Endothelial cell of umbilical vein (primary cell): Measurements from ENCODE around the gene CROCC. TPM values are rescaled to one million over a fixed set of nuclear protein-coding genes. Genes with fewer than 3 reads are reported as not detected.

Experiments used
- BruUV-seq: library from RNA; stranded (reverse); fragments of 400-500 nt; replicated peaks from 2 replicates; lab custom pipeline; 2021; lab: Mats Ljungman, UMichigan
- CTCF ChIA-PET: fragments of 300-600, 350-600 bp; sonication (Branson Sonifier 250); formaldehyde crosslinking; loops from one replicate; lab custom pipeline; 2021; ENCODE audit warnings: antibody characterized with exemption, inconsistent platforms; lab: Charles Lee
- POLR2A ChIA-PET: fragments of 300-600, 350-600 bp; sonication (Branson Sonifier 250); formaldehyde crosslinking; loops from one replicate; lab custom pipeline; 2021; ENCODE audit warnings: antibody characterized with exemption, inconsistent platforms; lab: Charles Lee
- DNase-seq: peaks from one replicate; pipeline ENCODE4 v3.0.0-alpha.2; 2011; ENCODE audit warnings: low read depth, low spot score
- FAIRE-seq: peaks from 2 replicates; lab custom pipeline; 2011; peaks lifted over from hg19 to GRCh38; lab: Jason Lieb, UNC
- H2AFZ ChIP-seq: 2 replicates; pipeline ENCODE4 v1.6.0; 2012; ENCODE audit warnings: low read depth, low read length, control low read depth, inconsistent platforms
- H3K27ac ChIP-seq: 2 replicates; pipeline ENCODE4 v1.5.1; 2011; ENCODE audit warnings: low read depth, mild to moderate bottlenecking, control low read depth, low read length, moderate library complexity; ENCODE audit not compliant: insufficient read depth
- H3K27me3 ChIP-seq, 2 experiments: 2 replicates each; pipeline versions ENCODE4 v1.6.0 to v1.6.1; 2011; ENCODE audit warnings: low read length in 2 of 2, mixed read lengths in 1 of 2; ENCODE audit not compliant: control insufficient read depth in 2 of 2, insufficient read depth in 2 of 2
- H3K36me3 ChIP-seq, 2 experiments: 2 replicates in 1 of 2; 3 replicates in 1 of 2; pipeline ENCODE4 v1.5.1; 2011; ENCODE audit warnings: low read length in 2 of 2, mild to moderate bottlenecking in 1 of 2, moderate library complexity in 1 of 2; ENCODE audit not compliant: control insufficient read depth in 2 of 2, insufficient read depth in 2 of 2; ENCODE audit errors: extremely low read depth in 1 of 2
- H3K4me1 ChIP-seq: 3 replicates; pipeline ENCODE4 v1.5.1; 2011; ENCODE audit warnings: mild to moderate bottlenecking, low read length; ENCODE audit not compliant: control insufficient read depth, insufficient read depth; ENCODE audit errors: extremely low read depth
- H3K4me2 ChIP-seq: 2 replicates; pipeline ENCODE4 v1.6.1; 2011; ENCODE audit warnings: low read length, control low read depth, mixed read lengths; ENCODE audit not compliant: insufficient read depth
- H3K4me3 ChIP-seq, 3 experiments: fragments of 200-600 bp in 1 of 3; sonication (generic), shearing (Covaris generic) in 1 of 3; replicated peaks in 1 of 3; 2 replicates each; pipeline ENCODE4 v1.5.1; 2011 to 2016; ENCODE audit warnings: control low read depth in 3 of 3, low read length in 3 of 3, mild to moderate bottlenecking in 2 of 3, inconsistent platforms in 1 of 3, low read depth in 1 of 3, moderate library complexity in 1 of 3; ENCODE audit not compliant: insufficient read depth in 1 of 3
- H3K79me2 ChIP-seq: 2 replicates; pipeline ENCODE4 v1.6.0; 2012; ENCODE audit warnings: low read length, inconsistent platforms; ENCODE audit not compliant: control insufficient read depth, insufficient read depth
- H3K9ac ChIP-seq: replicated peaks from 2 replicates; pipeline ENCODE3; 2011; ENCODE audit warnings: low read length, control low read depth; ENCODE audit not compliant: insufficient read depth; ENCODE audit errors: extremely low read depth
- H3K9me1 ChIP-seq: replicated peaks from 3 replicates; pipeline ENCODE4 v1.6.0; 2011; ENCODE audit warnings: mild to moderate bottlenecking, low read length; ENCODE audit not compliant: control insufficient read depth, insufficient read depth; ENCODE audit errors: extremely low read depth
- H3K9me3 ChIP-seq: replicated peaks from 2 replicates; pipeline ENCODE4 v1.5.1; 2012; ENCODE audit warnings: low read length, inconsistent platforms; ENCODE audit not compliant: control insufficient read depth, insufficient read depth
- H4K20me1 ChIP-seq: replicated peaks from 2 replicates; pipeline ENCODE3; 2011; ENCODE audit warnings: mild to moderate bottlenecking, low read length; ENCODE audit not compliant: control insufficient read depth, insufficient read depth; ENCODE audit errors: extremely low read depth
- CTCF ChIP-seq, 2 donors: IDR thresholded peaks; 1 replicate in 1 of 2; 2 replicates in 1 of 2; pipeline ENCODE4 v1.5.1; 2011; ENCODE audit warnings: low read length in 2 of 2, mild to moderate bottlenecking in 2 of 2, moderate library complexity in 2 of 2, control low read depth in 1 of 2, inconsistent platforms in 1 of 2, low read depth in 1 of 2; ENCODE audit not compliant: insufficient read depth in 1 of 2; ENCODE audit errors: extremely low read depth in 1 of 2
- GATA2 ChIP-seq: IDR thresholded peaks from 2 replicates; pipeline ENCODE4 v1.7.0; 2011; ENCODE audit warnings: low read depth, mild to moderate bottlenecking, moderate library complexity, mixed read lengths, low read length; ENCODE audit not compliant: insufficient read length, insufficient read depth
- JUN ChIP-seq: IDR thresholded peaks from 2 replicates; pipeline ENCODE4 v1.6.1; 2011; ENCODE audit warnings: borderline replicate concordance, low read depth; ENCODE audit not compliant: insufficient read length, insufficient read depth
- MAX ChIP-seq: IDR thresholded peaks from 2 replicates; pipeline ENCODE4 v1.6.1; 2011; ENCODE audit not compliant: insufficient read depth, insufficient read length
- POLR2A ChIP-seq: IDR thresholded peaks from 2 replicates; pipeline ENCODE4 v1.6.1; 2012; ENCODE audit warnings: low read depth, mild to moderate bottlenecking, control low read depth, low read length
- POLR2AphosphoS5 ChIP-seq: IDR thresholded peaks from 2 replicates; pipeline ENCODE4 v1.6.1; 2012; ENCODE audit warnings: low read depth, mild to moderate bottlenecking, control low read depth, low read length, moderate library complexity; ENCODE audit not compliant: insufficient read depth
- dilution Hi-C: fragments of 300-500 bp; cut with MboI; formaldehyde crosslinking; loops from one replicate; pipeline ENCODE4 v1.15.0; 2019; ENCODE audit warnings: low sequenced_read_pairs; ENCODE audit not compliant: extremely low pct_ligation_motif_present
- intact Hi-C: fragments of 100-400 bp; cut with micrococcal nuclease; formaldehyde crosslinking; loops from one replicate; pipeline ENCODE4 v1.10.0; 2022
- polyA plus RNA-seq, 4 experiments: library from polyadenylated mRNA; depleted of rRNA in 3 of 4; stranded (reverse) in 3 of 4; unstranded in 1 of 4; fragments of >200 nt; gene quantifications; 2 replicates each; pipeline versions ENCODE4 v1.2.1 to v1.2.3, GENCODE V29; 2011 to 2012; ENCODE audit warnings: missing spikeins in 1 of 4
- total RNA-seq: library from RNA; stranded (reverse); gene quantifications from 2 replicates; pipeline ENCODE4 v1.2.3, GENCODE V29; 2021

CROCC gene
- total and polyA plus RNA-seq, 2 donors (not counting 3 experiments of a cell fraction or from before 2014, with no cell fraction given): 18.3 to 35.5 TPM

- H3K9me3 ChIP-seq: no peaks in the 10 kb centered on the region
- no peak overlapping the region for H3K27ac ChIP-seq
- peak; percentile 91 for FAIRE-seq
Observed at GRCh38 chr1:16960560-16961296, 39.0 kb downstream of the CROCC start.

More at GRCh38 chr1:16960560-16961296, 39.0 kb downstream of the CROCC start:
- Histone ChIP-seq H3K79me2 (no peaks in the 10 kb centered on the region), H3K4me1 (no peaks in the 10 kb centered on the region), H3K4me2 (peak overlapping the region; percentile 59), H3K36me3 (peaks cover 0 to 2% of the 10 kb centered on the region in 2 experiments), H3K9ac (peak overlapping the region; percentile 24), H3K27me3 (no peaks in the 10 kb centered on the region), H4K20me1 (no peaks in the 10 kb centered on the region), H3K4me3 (peak overlapping the region in 2 of 3 experiments; percentile 18 to 27), H2AFZ (peak overlapping the region; percentile 73), H3K9me1 (no peaks in the 10 kb centered on the region)
- dilution Hi-C loops (no loop called here), intact Hi-C loops (loop anchor here (1.0 kb wide), 2 partner anchors 9 to 24 kb away; no protein-coding TSS in a partner anchor)
- peak; percentile 69 for DNase-seq
- peak; percentile 34 for TF ChIP-seq MAX
- no peak for TF ChIP-seq GATA2
- peak; percentile 77 to 85 for TF ChIP-seq CTCF (IDR thresholded peaks at IDR 0.05; ENCODE audit: extremely low read depth in 1 of 2, insufficient read depth in 1 of 2, low read depth in 1 of 2, low read length in 2 of 2)
- peak; percentile 64 for TF ChIP-seq POLR2A
- peak; percentile 75 for TF ChIP-seq POLR2AphosphoS5
- no peak for TF ChIP-seq JUN
- ChIA-PET CTCF (interaction anchor here (0.5 to 5.4 kb wide), 29 partner anchors 9 to 340 kb away, joined by 3 to 32 read pairs (median 4); partner anchors contain the start of genes CROCC and MFAP2), POLR2A (no interaction called here)
- no TSS peak for BruUV-seq
